Transverse colon (tissue), 4 donors: ENCODE results near the gene AGK.

Source experiments
- EP300 ChIP-seq: sonication (generic); formaldehyde crosslinking; IDR thresholded peaks from one replicate; pipeline ENCODE4 v1.6.1; 2017; ENCODE audit warnings: antibody characterized with exemption, low read depth
- POLR2A ChIP-seq: fragments of 450-650 bp; IDR thresholded peaks from one replicate; pipeline ENCODE4 v1.6.1; 2016; ENCODE audit warnings: antibody characterized with exemption, mild to moderate bottlenecking, moderate library complexity
- POLR2AphosphoS5 ChIP-seq, 3 donors: sonication (generic); formaldehyde crosslinking; IDR thresholded peaks; one replicate each; pipeline ENCODE4 v1.6.1; 2016; ENCODE audit warnings: antibody characterized with exemption in 3 of 3
- TF ChIP-seq, protein P1 (sequence below), 5 experiments: fragments of 200-600 bp in 3 of 5; fragments of 450-650 bp in 2 of 5; sonication (generic) in 3 of 5; IDR thresholded peaks; 1 replicate in 2 of 5; 2 replicates in 3 of 5; pipeline ENCODE4 v1.5.1; 2016 to 2017; ENCODE audit warnings: antibody characterized with exemption in 5 of 5, inconsistent platforms in 3 of 5, mild to moderate bottlenecking in 2 of 5, moderate library complexity in 1 of 5

DNA sequence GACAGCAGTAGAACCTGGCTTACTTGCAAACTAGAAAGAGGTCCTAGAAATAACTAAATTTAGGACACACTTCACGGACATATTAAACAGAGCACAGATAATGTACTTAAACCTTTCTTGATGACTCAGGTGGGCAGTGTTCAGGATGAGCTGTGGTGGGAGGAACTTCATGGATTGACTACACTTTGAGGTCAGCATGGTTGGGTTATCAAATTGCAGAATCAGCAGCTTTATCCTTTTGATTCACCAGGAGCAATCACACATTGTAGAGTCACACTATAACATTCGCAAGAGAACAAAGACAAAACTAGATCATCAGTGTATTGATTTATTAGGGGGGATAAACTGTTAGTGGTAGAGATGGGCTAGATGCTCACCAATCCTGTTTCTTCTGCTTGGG, 38.6 kb upstream of the AGK start:
- TF ChIP-seq POLR2A: no peak
- TF ChIP-seq, protein P1, sequence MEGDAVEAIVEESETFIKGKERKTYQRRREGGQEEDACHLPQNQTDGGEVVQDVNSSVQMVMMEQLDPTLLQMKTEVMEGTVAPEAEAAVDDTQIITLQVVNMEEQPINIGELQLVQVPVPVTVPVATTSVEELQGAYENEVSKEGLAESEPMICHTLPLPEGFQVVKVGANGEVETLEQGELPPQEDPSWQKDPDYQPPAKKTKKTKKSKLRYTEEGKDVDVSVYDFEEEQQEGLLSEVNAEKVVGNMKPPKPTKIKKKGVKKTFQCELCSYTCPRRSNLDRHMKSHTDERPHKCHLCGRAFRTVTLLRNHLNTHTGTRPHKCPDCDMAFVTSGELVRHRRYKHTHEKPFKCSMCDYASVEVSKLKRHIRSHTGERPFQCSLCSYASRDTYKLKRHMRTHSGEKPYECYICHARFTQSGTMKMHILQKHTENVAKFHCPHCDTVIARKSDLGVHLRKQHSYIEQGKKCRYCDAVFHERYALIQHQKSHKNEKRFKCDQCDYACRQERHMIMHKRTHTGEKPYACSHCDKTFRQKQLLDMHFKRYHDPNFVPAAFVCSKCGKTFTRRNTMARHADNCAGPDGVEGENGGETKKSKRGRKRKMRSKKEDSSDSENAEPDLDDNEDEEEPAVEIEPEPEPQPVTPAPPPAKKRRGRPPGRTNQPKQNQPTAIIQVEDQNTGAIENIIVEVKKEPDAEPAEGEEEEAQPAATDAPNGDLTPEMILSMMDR (IDR thresholded peaks at IDR 0.05): no peak
- TF ChIP-seq POLR2AphosphoS5 (IDR thresholded peaks at IDR 0.05): no peak
- no peak for TF ChIP-seq EP300
